Endodermal cell (in vitro differentiated cells): ENCODE results near the gene LRIG3. TPM values are rescaled to one million over a fixed set of nuclear protein-coding genes. Genes with fewer than 3 reads are reported as not detected.
A peak's percentile ranks its signal among the peaks of the same experiment; 100 is the strongest.

Source experiments
- DNase-seq: peaks from one replicate; pipeline ENCODE4 v3.0.0-alpha.2; 2017
- H3K27ac ChIP-seq: 2 replicates; pipeline ENCODE4 v1.5.1; 2013; ENCODE audit warnings: mild to moderate bottlenecking, low read depth, low read length, moderate library complexity
- H3K27me3 ChIP-seq: 2 replicates; pipeline ENCODE4 v1.6.1; 2013; ENCODE audit warnings: mild to moderate bottlenecking, low read length, moderate library complexity; ENCODE audit not compliant: insufficient read depth, control insufficient read depth, poor library complexity, severe bottlenecking
- H3K36me3 ChIP-seq: 2 replicates; pipeline ENCODE4 v1.7.0; 2013; ENCODE audit warnings: mild to moderate bottlenecking, low read length, moderate library complexity; ENCODE audit not compliant: control insufficient read depth, insufficient read depth
- H3K4me1 ChIP-seq: one replicate; pipeline ENCODE4 v1.7.0; 2013; ENCODE audit warnings: low read length; ENCODE audit not compliant: control insufficient read depth, insufficient read depth
- H3K4me3 ChIP-seq: 2 replicates; pipeline ENCODE4 v1.5.1; 2013; ENCODE audit warnings: mild to moderate bottlenecking, low read length, moderate library complexity
- H3K9ac ChIP-seq: 2 replicates; pipeline ENCODE4 v1.6.1; 2013; ENCODE audit warnings: mild to moderate bottlenecking, low read length, moderate library complexity; ENCODE audit not compliant: poor library complexity, severe bottlenecking; ENCODE audit errors: extremely low read depth
- H3K9me3 ChIP-seq: 2 replicates; pipeline ENCODE4 v1.6.1; 2013; ENCODE audit warnings: mild to moderate bottlenecking, low read length, moderate library complexity; ENCODE audit not compliant: control insufficient read depth
- H3K27ac Mint-ChIP-seq: 2 replicates; pipeline ENCODE4 v1.8.0; 2020; ENCODE audit warnings: mixed read lengths
- H3K27me3 Mint-ChIP-seq: 2 replicates; pipeline ENCODE4 v1.8.0; 2021; ENCODE audit warnings: mild to moderate bottlenecking, mixed read lengths; ENCODE audit not compliant: insufficient read depth
- H3K36me3 Mint-ChIP-seq: 2 replicates; pipeline ENCODE4 v1.8.0; 2020; ENCODE audit warnings: low read depth, mixed read lengths
- H3K4me1 Mint-ChIP-seq: 2 replicates; pipeline ENCODE4 v1.8.0; 2020; ENCODE audit warnings: mixed read lengths
- H3K4me3 Mint-ChIP-seq: 2 replicates; pipeline ENCODE4 v1.8.0; 2020; ENCODE audit warnings: mild to moderate bottlenecking, moderate library complexity, mixed read lengths
- H3K9me3 Mint-ChIP-seq: 2 replicates; pipeline ENCODE4 v1.8.0; 2020; ENCODE audit warnings: mild to moderate bottlenecking, mixed read lengths
- CTCF ChIP-seq: fragments of 200-600 bp; sonication (generic); conservative IDR thresholded peaks from 2 replicates; pipeline ENCODE4 v1.5.0; 2021; ENCODE audit warnings: antibody characterized with exemption, mild to moderate bottlenecking
- WGBS, 2 experiments: methylation state at CpG; one replicate each; pipeline versions ENCODE4 v1.1.5 to v1.1.7; 2013; ENCODE audit warnings: missing lambda C conversion rate in 2 of 2, mixed read lengths in 1 of 2; ENCODE audit not compliant: insufficient coverage in 1 of 2, insufficient read length in 1 of 2; 5-methylcytosine and 5-hydroxymethylcytosine counted together
- total RNA-seq, 2 donors: library from RNA; stranded (reverse); fragmentation: NEBNext Ultra II Directional in 1 of 2; extraction: Animal tissue kit (Norgen Biotek cat#: 25700) in 1 of 2; gene quantifications; 2 replicates in 1 of 2; 3 replicates in 1 of 2; pipeline ENCODE4 v1.2.1, GENCODE V29; 2021

LRIG3 gene
- total RNA-seq, 2 donors from 2014 or later, result 196 to 367 TPM

- Histone ChIP-seq H3K4me3 (peak overlapping the region; percentile 95), H3K9me3 (no peaks in the 10 kb centered on the region), H3K4me1 (no peaks in the 10 kb centered on the region), H3K27me3 (no peaks in the 10 kb centered on the region), H3K9ac (peak overlapping the region; percentile 99), H3K27ac (no peak overlapping the region), H3K36me3 (peaks cover 74% of the 10 kb centered on the region)
- peak overlapping the region; percentile 97 for H3K4me3 Mint-ChIP-seq
- no peak for TF ChIP-seq CTCF
- peaks cover 41% of the 10 kb centered on the region for H3K4me1 Mint-ChIP-seq
- no peaks in the 10 kb centered on the region for H3K9me3 Mint-ChIP-seq
- peak overlapping the region; percentile 80 for H3K27ac Mint-ChIP-seq
- H3K36me3 Mint-ChIP-seq, result peaks cover 61% of the 10 kb centered on the region
- no peak for DNase-seq
- WGBS, 2 experiments, result 33 to 57% methylated on average over 1 to 5 of the region's 6 CpGs
- H3K27me3 Mint-ChIP-seq, result no peaks in the 10 kb centered on the region
These were observed 3.3 kb downstream of the LRIG3 start for GRCh38 chr12:58916921-58917511.

GRCh38 chr12:58916161-58916621, 4.1 kb downstream of the LRIG3 start:
- 50 to 61% methylated on average over 2 of the region's 2 CpGs for WGBS, 2 experiments
- H3K4me3 Mint-ChIP-seq, result peak overlapping the region; percentile 97
- H3K27ac Mint-ChIP-seq, result peak overlapping the region; percentile 95
- Histone ChIP-seq H3K27ac (no peak overlapping the region), H3K4me1 (peaks cover 6% of the 10 kb centered on the region), H3K9ac (peak overlapping the region; percentile 99), H3K27me3 (no peaks in the 10 kb centered on the region), H3K9me3 (no peaks in the 10 kb centered on the region), H3K4me3 (peak overlapping the region; percentile 95), H3K36me3 (peaks cover 83% of the 10 kb centered on the region)
- no peaks in the 10 kb centered on the region for H3K27me3 Mint-ChIP-seq
- H3K4me1 Mint-ChIP-seq, result peaks cover 44% of the 10 kb centered on the region
- H3K9me3 Mint-ChIP-seq, result no peaks in the 10 kb centered on the region
- TF ChIP-seq CTCF, result no peak
- peaks cover 69% of the 10 kb centered on the region for H3K36me3 Mint-ChIP-seq
- no peak for DNase-seq

- Mint-ChIP-seq H3K36me3 (peaks cover 75% of the 10 kb centered on the region), H3K27me3 (no peaks in the 10 kb centered on the region), H3K9me3 (no peaks in the 10 kb centered on the region), H3K4me3 (peak overlapping the region; percentile 97), H3K27ac (peak overlapping the region; percentile 95), H3K4me1 (peaks cover 47% of the 10 kb centered on the region)
- Histone ChIP-seq H3K4me3 (peak overlapping the region; percentile 95), H3K27ac (no peak overlapping the region), H3K36me3 (peaks cover 88% of the 10 kb centered on the region), H3K4me1 (peaks cover 12% of the 10 kb centered on the region), H3K9ac (peak overlapping the region; percentile 99), H3K27me3 (no peaks in the 10 kb centered on the region), H3K9me3 (no peaks in the 10 kb centered on the region)
- no peak for TF ChIP-seq CTCF
- 24 to 25% methylated on average over 1 to 4 of the region's 4 CpGs for WGBS, 2 experiments
- DNase-seq, result peak; percentile 61
These were observed 4.7 kb downstream of the LRIG3 start for GRCh38 chr12:58915634-58916033.
